Psoas muscle (tissue), 8 donors: ENCODE data around the gene CTNNB1. TPM values are rescaled to one million over a fixed set of nuclear protein-coding genes. Genes with fewer than 3 reads are reported as not detected.

Experiments used
- ATAC-seq, 4 donors: fragments of 200-7000 bp; cut with Tn5 transposase; one replicate each; pipeline ENCODE4 v1.9.1; 2020; ENCODE audit warnings: moderate library complexity in 3 of 4, mild to moderate bottlenecking in 2 of 4
- DNase-seq, 2 donors: peaks; one replicate each; pipeline ENCODE4 v3.0.0-alpha.2; 2020
- H3K27ac ChIP-seq: fragments of 200-600 bp; one replicate; pipeline ENCODE4 v1.8.0; 2022
- H3K27me3 ChIP-seq, 3 donors: fragments of 200-600 bp in 1 of 3; one replicate each; pipeline versions ENCODE4 v1.6.1 to v1.8.0; 2013 to 2022; ENCODE audit warnings: low read length in 2 of 3, mild to moderate bottlenecking in 2 of 3, moderate library complexity in 1 of 3; ENCODE audit not compliant: insufficient read depth in 3 of 3
- H3K36me3 ChIP-seq, 2 donors: fragments of 200-600 bp in 1 of 2; one replicate each; pipeline versions ENCODE4 v1.6.1 to v1.8.0; 2013 to 2022; ENCODE audit warnings: low read depth in 1 of 2, mild to moderate bottlenecking in 1 of 2, moderate library complexity in 1 of 2; ENCODE audit not compliant: insufficient read depth in 1 of 2
- H3K4me1 ChIP-seq: fragments of 200-600 bp; one replicate; pipeline ENCODE4 v1.8.0; 2022
- H3K4me3 ChIP-seq: fragments of 200-600 bp; one replicate; pipeline ENCODE4 v1.8.0; 2022; ENCODE audit warnings: mild to moderate bottlenecking
- H3K9me3 ChIP-seq: fragments of 200-600 bp; one replicate; pipeline ENCODE4 v1.8.0; 2022
- CTCF ChIP-seq: fragments of 200-600 bp; IDR thresholded peaks from one replicate; pipeline ENCODE4 v1.8.0; 2022; ENCODE audit warnings: antibody characterized with exemption
- WGBS, 3 donors: extraction: QIAGEN DNeasy Blood & Tissue Kit; methylation state at CpG; one replicate each; pipeline versions ENCODE4 v1.1.6 to v1.1.7; 2013; 5-methylcytosine and 5-hydroxymethylcytosine counted together
- intact Hi-C, 2 donors: fragments of 100-400 bp; cut with DNase I; formaldehyde crosslinking; loops; one replicate each; pipeline versions ENCODE4 v1.11.0 to v1.14.2; 2022
- polyA plus RNA-seq, 3 donors: library from polyadenylated mRNA; stranded (reverse); fragments of 200-250 nt; gene quantifications; one replicate each; pipeline ENCODE4 v1.2.3, GENCODE V29; 2013
- total RNA-seq, 4 donors: library from RNA; stranded (reverse); fragmentation: NEBNext Ultra II Directional in 2 of 4; extraction: Animal tissue kit (Norgen Biotek cat#: 25700) in 2 of 4; gene quantifications; one replicate each; pipeline versions ENCODE4 v1.2.1 to v1.2.4, GENCODE V29; 2021 to 2023
- donor health status: healthy with polysubstance abuse.
- donor health status: DM: no; HTN: no; CAD: no; lungs with moderate emphysema.
- donor health status: Bipolar disorder and iron deficiency.
- donor health status: healthy.
- donor health status: DM: yes; HTN: yes; CAD: no.
- donor health status: DM: no; HTN: no; CAD: no.
- donor health status: DM: no; HTN: no; CAD: no.
- donor health status: DM: yes; HTN: yes; CAD: no.

CTNNB1 gene
- total and polyA plus RNA-seq, 7 donors = 32.1 to 128 (median 93.8) TPM

GRCh38 chr3:41288785-41289184 lies 89.5 kb downstream of the CTNNB1 start:
- Histone ChIP-seq H3K27me3 (no peaks in the 10 kb centered on the region), H3K4me1 (peaks cover 5% of the 10 kb centered on the region), H3K27ac (no peak overlapping the region), H3K4me3 (no peak overlapping the region), H3K9me3 (no peaks in the 10 kb centered on the region), H3K36me3 (no peaks in the 10 kb centered on the region)
- no peak for TF ChIP-seq CTCF
- intact Hi-C loops = no loop called here
- ATAC-seq = no peak
- no peak for DNase-seq
- WGBS, 3 donors = 84 to 90% (median 88%) methylated on average over 8 of the region's 8 CpGs
